ENCODE measurements around the gene TAF9.
A peak's percentile ranks its signal among the peaks of the same experiment; 100 is the strongest.
"Not testable (repeated sequence)": the region's sequence is repeated elsewhere in the genome, so short reads cannot be mapped to it uniquely, and the experiment has no call there.

TAF9 gene

GRCh38 chr5:69335341-69335935 is 33.9 kb downstream of the TAF9 start:
- H3K4me3 ChIP-seq: no peak overlapping the region
- H3K27ac ChIP-seq: no peak overlapping the region
- no peak for TF ChIP-seq CTCF (IDR thresholded peaks at IDR 0.05)
- no peak for DNase-seq (ENCODE audit: low spot score)

GRCh38 chr5:69334793-69335268 is 34.5 kb downstream of the TAF9 start:
- peak; percentile 82 for DNase-seq (ENCODE audit: low spot score)
- peak overlapping the region; percentile 38 for H3K4me3 ChIP-seq
- peak; percentile 58 for TF ChIP-seq CTCF (IDR thresholded peaks at IDR 0.05)
- H3K27ac ChIP-seq: no peak overlapping the region

GRCh38 chr5:69333668-69334315 is 35.5 kb downstream of the TAF9 start:
- DNase-seq (ENCODE audit: low spot score); H3K27ac ChIP-seq; H3K4me3 ChIP-seq: not testable (repeated sequence)

- no peak overlapping the region for H3K27ac ChIP-seq
- DNase-seq (ENCODE audit: low spot score): no peak
- no peak for TF ChIP-seq CTCF (IDR thresholded peaks at IDR 0.05)
- peak overlapping the region; percentile 95 for H3K4me3 ChIP-seq
Measured at GRCh38 chr5:69331528-69332445, 37.5 kb downstream of the TAF9 start.

GRCh38 chr5:69329905-69330489 is 39.3 kb downstream of the TAF9 start:
- Histone ChIP-seq H3K4me3 (no peak overlapping the region), H3K27ac (no peak overlapping the region)
- DNase-seq (ENCODE audit: low spot score): no peak
- no peak for TF ChIP-seq CTCF (IDR thresholded peaks at IDR 0.05)

GRCh38 chr5:69326365-69326764 is 43.0 kb downstream of the TAF9 start:
- no peak for TF ChIP-seq CTCF (IDR thresholded peaks at IDR 0.05)
- H3K4me3 ChIP-seq: no peak overlapping the region
- no peak overlapping the region for H3K27ac ChIP-seq
- no peak for DNase-seq (ENCODE audit: low spot score)

- Histone ChIP-seq H3K27ac (no peak overlapping the region), H3K4me3 (no peak overlapping the region)
- DNase-seq (ENCODE audit: low spot score): no peak
- no peak for TF ChIP-seq CTCF (IDR thresholded peaks at IDR 0.05)
Measured at GRCh38 chr5:69317391-69317790, 51.9 kb downstream of the TAF9 start.

All from coronary artery (tissue), 2 donors.